Medulla oblongata (tissue), 1 donor: Measurements from ENCODE around the gene SERGEF.

Source experiments
- DNase-seq: peaks from one replicate; pipeline ENCODE4 v3.0.0-alpha.2; 2015; ENCODE audit errors: extremely low spot score

The SERGEF gene

GRCh38 chr11:17813391-17814059 lies 199.3 kb downstream of the SERGEF start:
- no peak for DNase-seq

GRCh38 chr11:17812865-17813187 lies 200.0 kb downstream of the SERGEF start:
- no peak for DNase-seq

DNA sequence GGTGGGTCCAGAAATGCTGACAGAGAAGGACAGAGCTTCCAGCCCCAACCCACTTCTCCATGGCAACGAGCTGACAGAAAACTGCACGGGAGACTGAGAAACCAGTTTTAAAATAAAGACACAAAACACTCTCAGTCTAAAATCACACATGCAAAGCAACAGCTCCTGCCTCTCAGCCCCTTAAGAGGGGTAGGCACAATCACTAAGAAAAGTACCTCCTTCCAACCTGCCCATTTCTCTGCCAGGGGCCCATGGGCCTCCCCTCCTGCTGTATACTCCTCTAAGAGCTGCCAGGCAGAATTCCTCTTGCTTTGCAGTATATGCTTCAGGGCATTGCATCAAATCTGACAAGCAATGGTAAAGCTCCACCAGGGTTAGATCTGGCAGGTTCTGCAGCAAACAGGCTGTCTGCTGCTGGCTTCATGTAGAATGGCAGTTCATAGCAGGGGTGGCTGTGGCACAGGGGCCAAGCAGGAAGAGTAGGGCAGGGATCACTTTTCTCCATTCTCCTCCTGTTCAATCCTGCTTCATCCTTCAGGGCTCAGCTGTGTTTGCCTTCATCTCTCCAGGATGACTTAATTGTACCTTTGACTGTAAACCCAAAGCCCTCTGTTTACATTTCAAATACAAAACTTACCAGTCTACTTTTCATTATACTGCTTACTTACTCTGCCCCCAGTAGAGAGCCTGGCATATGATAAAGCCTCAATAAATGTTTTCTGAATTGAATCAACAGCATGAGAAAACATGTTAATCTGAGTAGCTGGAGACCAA lies 200.6 kb downstream of the SERGEF start:
- DNase-seq = no peak

GRCh38 chr11:17811352-17811751 lies 201.5 kb downstream of the SERGEF start:
- no peak for DNase-seq

DNA sequence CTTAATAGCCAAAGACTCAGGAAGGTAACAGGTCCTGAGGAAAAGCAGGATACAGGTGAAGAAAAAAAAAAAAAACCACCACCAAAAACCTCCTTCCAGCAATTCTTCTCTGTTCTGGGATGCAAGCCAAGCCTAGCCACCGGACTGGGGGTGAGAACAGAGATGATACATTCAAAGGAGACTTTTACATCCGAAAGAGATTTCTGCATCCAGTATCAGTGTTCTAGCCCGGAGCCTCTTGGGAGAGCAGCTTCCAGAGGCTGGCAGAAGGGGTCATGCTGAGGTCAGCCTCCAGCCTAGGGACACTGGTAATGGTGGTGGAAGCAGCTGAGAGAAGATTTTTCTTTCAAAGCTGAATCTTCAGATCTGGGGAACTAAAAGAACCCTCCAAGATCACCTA lies 202.1 kb downstream of the SERGEF start:
- peak; percentile 47 for DNase-seq

- DNase-seq = no peak
These were observed 202.8 kb downstream of the SERGEF start for GRCh38 chr11:17810041-17810440.

DNA sequence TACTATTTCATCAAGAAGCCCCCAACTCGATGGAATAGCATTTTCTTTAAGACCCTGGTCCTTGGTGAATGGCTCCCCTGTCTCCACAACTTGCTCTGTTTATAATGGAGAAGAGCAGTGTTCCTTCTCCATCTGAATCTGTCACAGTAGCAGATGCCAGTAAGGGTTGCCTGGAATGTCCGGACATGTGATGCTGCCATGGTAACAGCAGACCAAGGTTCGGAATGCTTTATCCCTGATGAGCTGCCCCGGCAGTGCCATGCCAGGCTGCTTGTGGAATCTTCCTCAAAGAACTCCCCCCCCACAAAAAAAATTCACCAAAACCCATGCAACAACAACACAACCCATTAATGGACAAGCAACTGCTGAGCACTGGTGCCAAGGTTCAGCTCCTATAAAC lies 205.8 kb downstream of the SERGEF start:
- peak; percentile 27 for DNase-seq

DNA sequence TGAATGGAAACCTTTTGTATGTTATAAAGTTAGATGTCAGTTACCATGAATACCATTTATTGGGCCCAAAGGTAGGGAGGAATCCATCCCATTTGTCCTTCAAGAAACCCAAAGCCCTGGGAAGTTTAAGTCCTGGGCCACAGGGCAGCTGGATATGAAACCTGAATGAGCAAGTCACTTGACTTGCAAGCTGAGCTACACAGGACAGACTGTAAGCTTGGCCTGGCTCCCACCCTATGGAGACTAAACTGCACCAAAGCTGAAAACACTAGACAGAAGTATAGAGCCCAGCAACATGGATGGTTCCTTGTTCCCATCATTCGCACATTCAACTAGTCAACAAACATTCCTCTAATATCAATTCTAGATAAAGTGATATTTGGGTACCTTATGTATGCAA lies 207.0 kb downstream of the SERGEF start:
- DNase-seq = no peak

- no peak for DNase-seq
These were observed 207.8 kb downstream of the SERGEF start for GRCh38 chr11:17805043-17805442.

GRCh38 chr11:17803754-17804334 lies 209.0 kb downstream of the SERGEF start:
- DNase-seq = no peak

DNA sequence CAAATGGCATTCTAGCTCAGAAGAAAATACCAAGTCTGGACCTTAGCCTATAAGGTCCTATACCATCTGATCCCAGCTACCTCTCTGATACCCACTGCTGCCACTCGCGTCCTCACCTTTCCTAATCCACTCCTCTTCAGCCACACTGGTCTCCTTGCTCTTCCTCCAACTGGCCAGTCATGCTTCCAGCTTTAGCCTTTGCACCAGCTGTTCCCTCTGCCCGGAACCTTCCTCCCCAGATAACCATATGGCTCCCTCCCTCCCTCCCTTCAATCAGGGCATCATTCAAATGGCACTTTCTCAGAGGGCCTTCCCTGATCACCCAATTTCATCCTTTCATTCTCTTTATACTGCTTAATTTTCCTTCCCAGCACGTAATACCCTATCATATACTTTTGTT lies 210.4 kb downstream of the SERGEF start:
- DNase-seq = no peak

- DNase-seq = no peak
These were observed 211.7 kb downstream of the SERGEF start for GRCh38 chr11:17801166-17801565.

- no peak for DNase-seq
These were observed 213.7 kb downstream of the SERGEF start for GRCh38 chr11:17799147-17799546.

DNA sequence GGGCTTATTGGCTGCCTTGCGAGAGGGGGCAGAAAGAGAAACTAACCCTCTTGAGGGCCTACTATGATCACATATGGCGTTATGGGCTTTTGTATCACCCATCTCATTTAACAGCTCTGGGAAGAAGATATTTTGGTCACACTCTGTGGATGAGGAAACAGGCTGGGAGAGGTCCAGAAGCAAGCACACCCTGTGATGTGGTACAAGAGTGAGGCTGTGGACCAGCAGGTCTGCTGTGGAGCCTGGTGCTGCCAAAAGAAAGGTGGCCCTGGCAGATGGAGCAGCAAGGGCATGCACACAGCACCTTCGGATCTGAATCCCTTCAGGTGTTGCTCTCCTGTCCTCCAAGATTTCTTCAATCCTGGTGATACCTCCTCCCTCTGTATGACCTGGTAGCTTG lies 214.1 kb downstream of the SERGEF start:
- DNase-seq = no peak

- no peak for DNase-seq
These were observed 214.6 kb downstream of the SERGEF start for GRCh38 chr11:17798253-17798652.

- DNase-seq = no peak
These were observed 216.7 kb downstream of the SERGEF start for GRCh38 chr11:17796154-17796553.

- no peak for DNase-seq
These were observed 217.9 kb downstream of the SERGEF start for GRCh38 chr11:17794981-17795380.

DNA sequence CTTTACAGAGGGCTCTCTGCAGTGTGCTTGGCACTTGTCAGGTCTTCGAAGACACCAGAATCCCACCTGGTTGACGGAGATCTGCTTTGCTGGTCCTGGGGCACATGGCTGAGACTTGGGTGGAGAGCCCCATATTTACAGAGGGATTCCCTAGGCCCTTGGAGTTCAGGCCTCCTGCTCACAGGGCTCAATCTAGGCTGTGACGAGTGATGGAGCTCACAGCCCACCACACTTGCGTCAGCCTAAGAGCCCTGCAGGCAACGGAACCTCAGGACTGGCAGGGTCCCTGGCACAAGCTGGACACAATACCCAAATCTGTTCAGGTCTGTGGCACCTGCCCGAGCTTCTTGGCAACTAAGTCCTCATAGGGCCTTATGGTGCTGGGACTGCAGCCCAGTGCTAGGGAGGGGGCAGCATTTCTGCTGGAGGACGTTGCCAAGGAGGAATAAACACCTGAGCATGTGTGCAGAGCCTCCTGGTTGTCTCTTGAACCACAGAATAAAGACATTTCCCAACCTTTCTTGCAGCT lies 219.1 kb downstream of the SERGEF start:
- DNase-seq = no peak

GRCh38 chr11:17792161-17792560 lies 220.7 kb downstream of the SERGEF start:
- no peak for DNase-seq

DNA sequence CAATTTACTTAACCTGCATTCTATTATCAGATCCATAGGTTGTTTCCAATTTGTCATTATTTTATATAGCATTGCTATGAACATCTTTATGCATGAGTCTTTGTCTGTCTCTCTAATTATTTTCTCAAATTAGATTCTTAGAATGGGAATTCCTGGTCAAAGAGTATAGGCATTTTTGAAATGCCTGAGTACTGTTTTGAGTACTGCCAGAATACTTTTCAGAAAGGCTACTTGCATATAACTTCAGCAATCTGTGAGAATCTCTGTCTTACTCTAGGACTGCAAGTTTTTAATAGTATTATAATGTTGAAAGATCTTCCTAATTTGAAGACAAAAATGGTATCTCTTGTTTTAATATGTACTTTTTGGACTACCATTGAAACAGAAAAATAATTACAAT lies 221.7 kb downstream of the SERGEF start:
- no peak for DNase-seq

GRCh38 chr11:17790453-17790852 lies 222.4 kb downstream of the SERGEF start:
- DNase-seq = no peak

- no peak for DNase-seq
These were observed 224.8 kb downstream of the SERGEF start for GRCh38 chr11:17788084-17788483.
